ENCODE data around the gene PITPNM1. TPM values are rescaled to one million over a fixed set of nuclear protein-coding genes. Genes with fewer than 3 reads are reported as not detected.

Gene PITPNM1
- total and polyA plus RNA-seq, 2 of the 13 experiments (the other 11 are each of a cell fraction or from before 2014, with no cell fraction given) = 8.2 to 8.5 TPM

DNA sequence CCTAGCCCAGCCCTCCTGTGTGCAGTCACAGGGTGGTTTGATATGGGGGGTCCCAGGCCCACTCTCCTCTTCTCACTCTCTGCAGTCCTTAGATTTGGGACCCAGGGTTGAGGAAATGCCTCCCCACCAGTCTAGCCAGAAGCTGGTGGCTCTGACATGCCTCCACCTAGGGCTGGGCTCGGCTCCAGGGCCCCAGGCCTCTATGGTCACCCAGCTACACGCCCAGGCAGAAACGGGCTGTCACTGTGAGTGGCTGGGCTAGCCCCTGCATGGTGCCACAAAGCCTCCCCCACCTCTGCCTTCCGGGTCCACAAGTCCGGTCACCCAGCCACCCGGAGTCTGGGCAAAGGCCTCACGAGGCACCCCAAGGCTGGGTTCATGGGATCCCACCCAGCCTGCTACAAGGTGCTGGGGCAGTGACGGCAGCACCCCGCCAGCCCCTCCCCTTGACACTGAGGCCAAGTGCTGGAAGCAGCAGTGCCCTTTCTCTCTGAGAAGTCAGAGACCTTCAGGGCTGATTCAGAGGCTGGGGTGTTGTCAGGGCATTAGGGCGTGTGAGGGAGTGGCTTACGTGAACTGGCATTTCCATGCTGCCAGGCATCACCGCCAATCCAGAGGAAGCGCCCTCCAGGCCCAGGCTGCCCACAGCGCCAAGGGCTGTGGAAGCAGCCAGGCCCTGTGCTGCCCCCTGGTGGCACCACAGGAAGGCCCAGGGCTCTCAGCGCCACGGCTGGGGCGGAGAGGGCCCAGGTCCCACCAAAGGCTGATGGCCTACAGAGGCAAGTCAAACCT lies 638 bp upstream of the PITPNM1 start (continued):
- TF ChIP-seq, protein P1, sequence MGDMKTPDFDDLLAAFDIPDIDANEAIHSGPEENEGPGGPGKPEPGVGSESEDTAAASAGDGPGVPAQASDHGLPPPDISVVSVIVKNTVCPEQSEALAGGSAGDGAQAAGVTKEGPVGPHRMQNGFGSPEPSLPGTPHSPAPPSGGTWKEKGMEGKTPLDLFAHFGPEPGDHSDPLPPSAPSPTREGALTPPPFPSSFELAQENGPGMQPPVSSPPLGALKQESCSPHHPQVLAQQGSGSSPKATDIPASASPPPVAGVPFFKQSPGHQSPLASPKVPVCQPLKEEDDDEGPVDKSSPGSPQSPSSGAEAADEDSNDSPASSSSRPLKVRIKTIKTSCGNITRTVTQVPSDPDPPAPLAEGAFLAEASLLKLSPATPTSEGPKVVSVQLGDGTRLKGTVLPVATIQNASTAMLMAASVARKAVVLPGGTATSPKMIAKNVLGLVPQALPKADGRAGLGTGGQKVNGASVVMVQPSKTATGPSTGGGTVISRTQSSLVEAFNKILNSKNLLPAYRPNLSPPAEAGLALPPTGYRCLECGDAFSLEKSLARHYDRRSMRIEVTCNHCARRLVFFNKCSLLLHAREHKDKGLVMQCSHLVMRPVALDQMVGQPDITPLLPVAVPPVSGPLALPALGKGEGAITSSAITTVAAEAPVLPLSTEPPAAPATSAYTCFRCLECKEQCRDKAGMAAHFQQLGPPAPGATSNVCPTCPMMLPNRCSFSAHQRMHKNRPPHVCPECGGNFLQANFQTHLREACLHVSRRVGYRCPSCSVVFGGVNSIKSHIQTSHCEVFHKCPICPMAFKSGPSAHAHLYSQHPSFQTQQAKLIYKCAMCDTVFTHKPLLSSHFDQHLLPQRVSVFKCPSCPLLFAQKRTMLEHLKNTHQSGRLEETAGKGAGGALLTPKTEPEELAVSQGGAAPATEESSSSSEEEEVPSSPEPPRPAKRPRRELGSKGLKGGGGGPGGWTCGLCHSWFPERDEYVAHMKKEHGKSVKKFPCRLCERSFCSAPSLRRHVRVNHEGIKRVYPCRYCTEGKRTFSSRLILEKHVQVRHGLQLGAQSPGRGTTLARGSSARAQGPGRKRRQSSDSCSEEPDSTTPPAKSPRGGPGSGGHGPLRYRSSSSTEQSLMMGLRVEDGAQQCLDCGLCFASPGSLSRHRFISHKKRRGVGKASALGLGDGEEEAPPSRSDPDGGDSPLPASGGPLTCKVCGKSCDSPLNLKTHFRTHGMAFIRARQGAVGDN (CRISPR knock-in tag; IDR thresholded peaks at IDR 0.05) = peak; percentile 85
- TF ChIP-seq ZNF337 (CRISPR knock-in tag; IDR thresholded peaks at IDR 0.05; ENCODE audit: borderline replicate concordance, low read depth) (0 out of 2 replicates have a peak, but pooled peaks have one; percentile 46), STAG1 (CRISPR knock-in tag; IDR thresholded peaks at IDR 0.05) (peak; percentile 92), SP2 (CRISPR knock-in tag; IDR thresholded peaks at IDR 0.05) (peak; percentile 37; the same call in 1 of the 2 replicates), ZFY (CRISPR knock-in tag; IDR thresholded peaks at IDR 0.05) (peak; percentile 75), ZNF556 (CRISPR knock-in tag; IDR thresholded peaks at IDR 0.05; ENCODE audit: borderline replicate concordance) (0 out of 2 replicates have a peak, but pooled peaks have one; percentile 71), MAZ (IDR thresholded peaks at IDR 0.05; ENCODE audit: borderline replicate concordance, low read depth, low read length) (no peak), MAZ (CRISPR knock-in tag; IDR thresholded peaks at IDR 0.05; ENCODE audit: low read depth) (0 out of 2 replicates have a peak, but pooled peaks have one; percentile 39), CHD2 (IDR thresholded peaks at IDR 0.05; ENCODE audit: low read depth, low read length) (no peak), CREM (IDR thresholded peaks at IDR 0.05) (peak; percentile 36; the same call in 1 of the 2 replicates), CREM (CRISPR knock-in tag; IDR thresholded peaks at IDR 0.05) (no peak)
- TF ChIP-seq, protein P2, sequence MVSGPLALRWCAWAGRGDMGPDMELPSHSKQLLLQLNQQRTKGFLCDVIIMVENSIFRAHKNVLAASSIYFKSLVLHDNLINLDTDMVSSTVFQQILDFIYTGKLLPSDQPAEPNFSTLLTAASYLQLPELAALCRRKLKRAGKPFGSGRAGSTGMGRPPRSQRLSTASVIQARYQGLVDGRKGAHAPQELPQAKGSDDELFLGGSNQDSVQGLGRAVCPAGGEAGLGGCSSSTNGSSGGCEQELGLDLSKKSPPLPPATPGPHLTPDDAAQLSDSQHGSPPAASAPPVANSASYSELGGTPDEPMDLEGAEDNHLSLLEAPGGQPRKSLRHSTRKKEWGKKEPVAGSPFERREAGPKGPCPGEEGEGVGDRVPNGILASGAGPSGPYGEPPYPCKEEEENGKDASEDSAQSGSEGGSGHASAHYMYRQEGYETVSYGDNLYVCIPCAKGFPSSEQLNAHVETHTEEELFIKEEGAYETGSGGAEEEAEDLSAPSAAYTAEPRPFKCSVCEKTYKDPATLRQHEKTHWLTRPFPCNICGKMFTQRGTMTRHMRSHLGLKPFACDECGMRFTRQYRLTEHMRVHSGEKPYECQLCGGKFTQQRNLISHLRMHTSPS (CRISPR knock-in tag; IDR thresholded peaks at IDR 0.05; ENCODE audit: low read depth) = peak; percentile 97
- TF ChIP-seq, protein P3, sequence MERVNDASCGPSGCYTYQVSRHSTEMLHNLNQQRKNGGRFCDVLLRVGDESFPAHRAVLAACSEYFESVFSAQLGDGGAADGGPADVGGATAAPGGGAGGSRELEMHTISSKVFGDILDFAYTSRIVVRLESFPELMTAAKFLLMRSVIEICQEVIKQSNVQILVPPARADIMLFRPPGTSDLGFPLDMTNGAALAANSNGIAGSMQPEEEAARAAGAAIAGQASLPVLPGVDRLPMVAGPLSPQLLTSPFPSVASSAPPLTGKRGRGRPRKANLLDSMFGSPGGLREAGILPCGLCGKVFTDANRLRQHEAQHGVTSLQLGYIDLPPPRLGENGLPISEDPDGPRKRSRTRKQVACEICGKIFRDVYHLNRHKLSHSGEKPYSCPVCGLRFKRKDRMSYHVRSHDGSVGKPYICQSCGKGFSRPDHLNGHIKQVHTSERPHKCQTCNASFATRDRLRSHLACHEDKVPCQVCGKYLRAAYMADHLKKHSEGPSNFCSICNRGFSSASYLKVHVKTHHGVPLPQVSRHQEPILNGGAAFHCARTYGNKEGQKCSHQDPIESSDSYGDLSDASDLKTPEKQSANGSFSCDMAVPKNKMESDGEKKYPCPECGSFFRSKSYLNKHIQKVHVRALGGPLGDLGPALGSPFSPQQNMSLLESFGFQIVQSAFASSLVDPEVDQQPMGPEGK (CRISPR knock-in tag; IDR thresholded peaks at IDR 0.05) = peak; percentile 46
- TF ChIP-seq, protein P4, sequence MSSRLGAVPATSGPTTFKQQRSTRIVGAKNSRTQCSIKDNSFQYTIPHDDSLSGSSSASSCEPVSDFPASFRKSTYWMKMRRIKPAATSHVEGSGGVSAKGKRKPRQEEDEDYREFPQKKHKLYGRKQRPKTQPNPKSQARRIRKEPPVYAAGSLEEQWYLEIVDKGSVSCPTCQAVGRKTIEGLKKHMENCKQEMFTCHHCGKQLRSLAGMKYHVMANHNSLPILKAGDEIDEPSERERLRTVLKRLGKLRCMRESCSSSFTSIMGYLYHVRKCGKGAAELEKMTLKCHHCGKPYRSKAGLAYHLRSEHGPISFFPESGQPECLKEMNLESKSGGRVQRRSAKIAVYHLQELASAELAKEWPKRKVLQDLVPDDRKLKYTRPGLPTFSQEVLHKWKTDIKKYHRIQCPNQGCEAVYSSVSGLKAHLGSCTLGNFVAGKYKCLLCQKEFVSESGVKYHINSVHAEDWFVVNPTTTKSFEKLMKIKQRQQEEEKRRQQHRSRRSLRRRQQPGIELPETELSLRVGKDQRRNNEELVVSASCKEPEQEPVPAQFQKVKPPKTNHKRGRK (CRISPR knock-in tag; IDR thresholded peaks at IDR 0.05) = peak; percentile 70; the same call in 1 of the 2 replicates
- TF ChIP-seq, protein P5, sequence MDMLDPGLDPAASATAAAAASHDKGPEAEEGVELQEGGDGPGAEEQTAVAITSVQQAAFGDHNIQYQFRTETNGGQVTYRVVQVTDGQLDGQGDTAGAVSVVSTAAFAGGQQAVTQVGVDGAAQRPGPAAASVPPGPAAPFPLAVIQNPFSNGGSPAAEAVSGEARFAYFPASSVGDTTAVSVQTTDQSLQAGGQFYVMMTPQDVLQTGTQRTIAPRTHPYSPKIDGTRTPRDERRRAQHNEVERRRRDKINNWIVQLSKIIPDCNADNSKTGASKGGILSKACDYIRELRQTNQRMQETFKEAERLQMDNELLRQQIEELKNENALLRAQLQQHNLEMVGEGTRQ (IDR thresholded peaks at IDR 0.05; ENCODE audit: low read depth, low read length) = no peak
- TF ChIP-seq, protein P5 (CRISPR knock-in tag; IDR thresholded peaks at IDR 0.05; ENCODE audit: borderline replicate concordance) = no peak

Data from HepG2 (cell line).